ENCODE results near the gene SGCA. TPM values are rescaled to one million over a fixed set of nuclear protein-coding genes. Genes with fewer than 3 reads are reported as not detected.

Gene SGCA
- total and polyA plus RNA-seq, 2 experiments from 2014 or later: 0.19 TPM; not detected in 1

DNA sequence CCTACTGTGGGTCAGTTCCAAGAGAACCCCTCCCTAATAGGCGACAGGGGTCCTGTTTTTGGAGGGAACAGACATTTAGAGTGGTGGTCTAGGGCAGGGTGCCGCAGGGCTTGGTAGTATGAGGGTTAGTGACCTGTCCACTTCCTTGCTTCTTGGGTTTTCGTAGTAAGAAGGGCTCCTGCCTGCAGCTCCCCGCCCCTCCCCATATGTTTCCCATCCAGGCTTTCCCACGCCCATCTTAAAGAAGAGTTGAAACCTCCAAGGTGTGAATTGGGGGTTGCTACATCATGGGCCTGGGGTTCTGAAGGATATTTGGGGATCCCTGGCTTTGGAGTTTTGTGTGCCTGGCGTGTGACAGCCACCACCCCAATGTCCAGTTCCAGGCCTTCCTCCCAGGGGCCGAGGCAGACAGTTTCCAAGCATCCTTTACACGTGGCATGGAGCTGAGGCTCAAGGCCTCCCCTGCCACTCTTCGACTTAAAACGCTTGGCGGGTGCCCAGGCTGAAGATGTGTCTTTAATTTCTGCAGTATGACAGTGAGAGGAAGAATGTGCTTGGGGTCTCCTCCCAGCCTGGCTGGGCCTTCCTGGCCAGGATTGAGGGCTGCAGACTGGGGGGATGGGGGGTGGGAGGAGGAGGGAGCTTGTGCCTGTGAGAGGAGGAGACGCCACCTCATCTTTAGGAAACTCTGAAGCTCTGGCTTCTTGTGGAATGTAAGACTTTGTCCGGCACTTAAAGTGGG, 38.0 kb downstream of the SGCA start:
- Histone ChIP-seq H3K4me1 (ENCODE audit: insufficient read depth) (peaks cover 27% of the 10 kb centered on the region), H3K79me2 (replicated peaks; ENCODE audit: insufficient read depth) (no peaks in the 10 kb centered on the region), H3K27me3 (ENCODE audit: insufficient read depth) (peaks cover 30% of the 10 kb centered on the region), H3K4me2 (no peak overlapping the region), H4K20me1 (replicated peaks; ENCODE audit: insufficient read depth) (no peaks in the 10 kb centered on the region), H3K27ac (ENCODE audit: low read depth) (no peak overlapping the region), H3K4me3 (no peak overlapping the region), H3K36me3 (ENCODE audit: insufficient read depth) (no peaks in the 10 kb centered on the region), H3F3A (replicated peaks; ENCODE audit: low read depth) (0 out of 2 replicates have a peak, but pooled peaks cover 4% of the 10 kb centered on the region), H2AFZ (no peak overlapping the region), H3K9me2 (ENCODE audit: insufficient read depth) (no peaks in the 10 kb centered on the region)
- no peak for ATAC-seq
- H3K27ac Mint-ChIP-seq: no peak overlapping the region
- peaks cover 46% of the 10 kb centered on the region for H3K4me1 Mint-ChIP-seq
- no peak overlapping the region for H3K4me3 Mint-ChIP-seq
- peaks cover 52% of the 10 kb centered on the region for H3K27me3 Mint-ChIP-seq (ENCODE audit: insufficient read depth, low read depth, poor library complexity)
- H3K9me3 Mint-ChIP-seq: no peaks in the 10 kb centered on the region
- H3K36me3 Mint-ChIP-seq (ENCODE audit: low read depth): no peaks in the 10 kb centered on the region; the same call in 2 of the 3 replicates
- no peak for DNase-seq (ENCODE audit: low spot score)
- TF ChIP-seq JUNB (IDR thresholded peaks at IDR 0.05; ENCODE audit: unreplicated experiment) (no peak), ZNF462 (CRISPR knock-in tag; IDR thresholded peaks at IDR 0.05) (no peak), CTCF (conservative IDR thresholded peaks at IDR 0.05; ENCODE audit: low read depth in 2 of 2) (no peak), NANOG (IDR thresholded peaks at IDR 0.05; ENCODE audit: borderline replicate concordance) (no peak), STAT1 (IDR thresholded peaks at IDR 0.05; ENCODE audit: unreplicated experiment) (no peak), EZH2phosphoT487 (IDR thresholded peaks at IDR 0.05; ENCODE audit: unreplicated experiment) (no peak)
- TF ChIP-seq, protein P1, sequence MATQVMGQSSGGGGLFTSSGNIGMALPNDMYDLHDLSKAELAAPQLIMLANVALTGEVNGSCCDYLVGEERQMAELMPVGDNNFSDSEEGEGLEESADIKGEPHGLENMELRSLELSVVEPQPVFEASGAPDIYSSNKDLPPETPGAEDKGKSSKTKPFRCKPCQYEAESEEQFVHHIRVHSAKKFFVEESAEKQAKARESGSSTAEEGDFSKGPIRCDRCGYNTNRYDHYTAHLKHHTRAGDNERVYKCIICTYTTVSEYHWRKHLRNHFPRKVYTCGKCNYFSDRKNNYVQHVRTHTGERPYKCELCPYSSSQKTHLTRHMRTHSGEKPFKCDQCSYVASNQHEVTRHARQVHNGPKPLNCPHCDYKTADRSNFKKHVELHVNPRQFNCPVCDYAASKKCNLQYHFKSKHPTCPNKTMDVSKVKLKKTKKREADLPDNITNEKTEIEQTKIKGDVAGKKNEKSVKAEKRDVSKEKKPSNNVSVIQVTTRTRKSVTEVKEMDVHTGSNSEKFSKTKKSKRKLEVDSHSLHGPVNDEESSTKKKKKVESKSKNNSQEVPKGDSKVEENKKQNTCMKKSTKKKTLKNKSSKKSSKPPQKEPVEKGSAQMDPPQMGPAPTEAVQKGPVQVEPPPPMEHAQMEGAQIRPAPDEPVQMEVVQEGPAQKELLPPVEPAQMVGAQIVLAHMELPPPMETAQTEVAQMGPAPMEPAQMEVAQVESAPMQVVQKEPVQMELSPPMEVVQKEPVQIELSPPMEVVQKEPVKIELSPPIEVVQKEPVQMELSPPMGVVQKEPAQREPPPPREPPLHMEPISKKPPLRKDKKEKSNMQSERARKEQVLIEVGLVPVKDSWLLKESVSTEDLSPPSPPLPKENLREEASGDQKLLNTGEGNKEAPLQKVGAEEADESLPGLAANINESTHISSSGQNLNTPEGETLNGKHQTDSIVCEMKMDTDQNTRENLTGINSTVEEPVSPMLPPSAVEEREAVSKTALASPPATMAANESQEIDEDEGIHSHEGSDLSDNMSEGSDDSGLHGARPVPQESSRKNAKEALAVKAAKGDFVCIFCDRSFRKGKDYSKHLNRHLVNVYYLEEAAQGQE (IDR thresholded peaks at IDR 0.05; ENCODE audit: unreplicated experiment): no peak

Data from GM23338 (cell line).